ENCODE results near the gene BCL7C.

Gene BCL7C

GRCh38 chr16:30876867-30877266 lies 17.0 kb downstream of the BCL7C start:
- H3K4me3 ChIP-seq (ENCODE audit: low read length) = no peak overlapping the region

DNA sequence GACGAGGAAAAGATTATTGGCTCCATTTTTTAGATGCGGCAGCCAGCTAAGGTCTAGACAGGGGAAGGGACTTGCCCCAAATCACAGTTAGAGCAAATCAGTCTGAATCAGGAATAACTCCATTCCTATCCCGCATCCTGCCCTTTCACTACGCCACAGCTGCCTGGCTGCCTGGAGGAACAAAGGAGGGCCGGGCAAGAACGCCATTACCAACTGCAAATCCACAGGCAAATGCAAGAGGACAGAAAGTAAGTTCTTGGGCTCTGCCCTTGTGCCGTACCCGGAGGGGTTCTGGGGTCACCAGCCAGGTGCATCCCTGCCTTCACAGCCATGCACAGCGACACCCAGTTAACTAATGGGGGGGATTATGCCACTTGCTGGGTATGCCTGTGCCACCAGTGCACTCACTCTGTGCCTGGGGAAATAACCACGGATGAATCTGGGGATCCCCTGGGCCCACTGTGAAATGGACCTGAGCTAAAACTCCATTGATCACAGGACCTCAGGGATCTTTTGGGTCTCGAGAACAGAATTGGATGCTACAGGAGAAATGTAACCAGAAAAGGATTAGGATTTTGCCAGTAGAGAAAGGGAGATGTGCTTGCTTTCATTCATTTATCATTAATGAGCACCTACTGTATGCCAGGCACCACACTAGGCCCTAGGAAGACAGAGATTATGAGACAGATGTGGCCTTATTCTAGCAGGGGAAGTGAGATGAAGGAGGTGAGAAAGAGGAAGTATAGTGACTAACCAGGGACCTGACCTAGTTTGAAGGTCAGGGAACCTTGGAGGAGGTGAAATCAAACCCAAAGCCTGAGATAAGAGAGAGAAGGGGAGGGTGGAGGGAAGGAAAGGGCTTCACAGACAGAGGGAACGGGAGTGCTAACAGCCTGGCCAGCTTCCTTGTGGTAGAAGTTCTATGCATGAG lies 17.7 kb downstream of the BCL7C start:
- peak; percentile 34 for DNase-seq (ENCODE audit: low read depth)
- TF ChIP-seq, protein P1, sequence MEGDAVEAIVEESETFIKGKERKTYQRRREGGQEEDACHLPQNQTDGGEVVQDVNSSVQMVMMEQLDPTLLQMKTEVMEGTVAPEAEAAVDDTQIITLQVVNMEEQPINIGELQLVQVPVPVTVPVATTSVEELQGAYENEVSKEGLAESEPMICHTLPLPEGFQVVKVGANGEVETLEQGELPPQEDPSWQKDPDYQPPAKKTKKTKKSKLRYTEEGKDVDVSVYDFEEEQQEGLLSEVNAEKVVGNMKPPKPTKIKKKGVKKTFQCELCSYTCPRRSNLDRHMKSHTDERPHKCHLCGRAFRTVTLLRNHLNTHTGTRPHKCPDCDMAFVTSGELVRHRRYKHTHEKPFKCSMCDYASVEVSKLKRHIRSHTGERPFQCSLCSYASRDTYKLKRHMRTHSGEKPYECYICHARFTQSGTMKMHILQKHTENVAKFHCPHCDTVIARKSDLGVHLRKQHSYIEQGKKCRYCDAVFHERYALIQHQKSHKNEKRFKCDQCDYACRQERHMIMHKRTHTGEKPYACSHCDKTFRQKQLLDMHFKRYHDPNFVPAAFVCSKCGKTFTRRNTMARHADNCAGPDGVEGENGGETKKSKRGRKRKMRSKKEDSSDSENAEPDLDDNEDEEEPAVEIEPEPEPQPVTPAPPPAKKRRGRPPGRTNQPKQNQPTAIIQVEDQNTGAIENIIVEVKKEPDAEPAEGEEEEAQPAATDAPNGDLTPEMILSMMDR (IDR thresholded peaks at IDR 0.05; ENCODE audit: insufficient read depth, low read depth, low read length, missing control alignments) = no peak
- peak overlapping the region; percentile 88 for H3K4me3 ChIP-seq (ENCODE audit: low read length)

More at GRCh38 chr16:30876867-30877266, 17.0 kb downstream of the BCL7C start:
- TF ChIP-seq, protein P1 (IDR thresholded peaks at IDR 0.05; ENCODE audit: insufficient read depth, low read depth, low read length, missing control alignments) = peak; percentile 10
- no peak for DNase-seq (ENCODE audit: low read depth)

GRCh38 chr16:30874821-30875717 lies 18.8 kb downstream of the BCL7C start:
- peak; percentile 90 for DNase-seq (ENCODE audit: low read depth)
- TF ChIP-seq, protein P1 (IDR thresholded peaks at IDR 0.05; ENCODE audit: insufficient read depth, low read depth, low read length, missing control alignments) = no peak
- H3K4me3 ChIP-seq (ENCODE audit: low read length) = peak overlapping the region; percentile 88

GRCh38 chr16:30874244-30874820 lies 19.5 kb downstream of the BCL7C start:
- H3K4me3 ChIP-seq (ENCODE audit: low read length) = peak overlapping the region; percentile 88

DNA sequence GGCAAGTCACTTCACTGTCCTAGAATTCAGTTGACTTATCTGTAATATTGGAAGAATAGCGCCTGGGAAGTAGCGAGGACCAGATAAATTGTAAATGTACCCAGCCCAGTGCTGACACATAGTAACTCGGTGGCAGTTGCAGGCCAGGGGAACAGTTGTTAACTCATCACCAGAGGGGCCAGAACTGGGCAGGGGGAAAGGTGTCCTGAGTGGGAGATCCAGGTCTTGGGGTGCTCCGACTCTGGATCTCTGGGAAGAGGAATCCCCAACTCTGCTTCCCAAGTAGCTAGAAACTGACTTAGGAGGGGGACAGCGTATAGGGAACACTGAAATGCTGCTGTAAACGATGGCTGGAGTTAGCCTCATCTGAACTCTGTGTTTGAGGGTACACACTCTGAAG lies 23.0 kb downstream of the BCL7C start:
- no peak for DNase-seq (ENCODE audit: low read depth)
- no peak overlapping the region for H3K4me3 ChIP-seq (ENCODE audit: low read length)
- TF ChIP-seq, protein P1 (IDR thresholded peaks at IDR 0.05; ENCODE audit: insufficient read depth, low read depth, low read length, missing control alignments) = no peak

More at GRCh38 chr16:30874244-30874820, 19.5 kb downstream of the BCL7C start:
- DNase-seq (ENCODE audit: low read depth) = no peak
- TF ChIP-seq, protein P1 (IDR thresholded peaks at IDR 0.05; ENCODE audit: insufficient read depth, low read depth, low read length, missing control alignments) = no peak

DNA sequence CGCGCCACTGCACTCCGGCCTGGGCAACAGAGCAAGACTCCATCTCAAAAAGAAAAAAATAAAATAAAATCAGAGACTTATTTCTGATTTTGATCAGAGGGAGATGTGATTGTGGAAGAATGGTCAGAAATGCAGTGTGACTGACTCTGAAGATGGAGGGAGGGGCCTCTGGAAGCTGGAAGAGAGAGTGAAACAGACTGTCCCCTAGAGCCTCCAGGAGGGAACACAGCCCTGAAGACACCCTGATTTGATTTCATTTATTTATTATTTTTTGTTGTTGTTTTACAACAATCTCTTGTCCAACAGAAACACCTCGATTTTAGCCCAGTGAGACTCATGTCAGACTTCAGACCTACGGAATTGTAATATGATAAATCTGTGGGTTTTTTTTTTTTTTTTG lies 26.1 kb downstream of the BCL7C start:
- TF ChIP-seq, protein P1 (IDR thresholded peaks at IDR 0.05; ENCODE audit: insufficient read depth, low read depth, low read length, missing control alignments) = peak; percentile 30
- no peak overlapping the region for H3K4me3 ChIP-seq (ENCODE audit: low read length)
- DNase-seq (ENCODE audit: low read depth) = peak; percentile 32
